ENCODE results near the gene ITIH1. TPM values are rescaled to one million over a fixed set of nuclear protein-coding genes. Genes with fewer than 3 reads are reported as not detected.

Gene ITIH1
- total RNA-seq, 1 experiment from 2014 or later, result 0.26 TPM

GRCh38 chr3:52771334-52771681 lies 6.1 kb upstream of the ITIH1 start:
- POLR2A ChIA-PET, result interaction anchor here (1.0 to 1.1 kb wide), 2 partner anchors 9 to 12 kb away, joined by 3 to 4 read pairs; no protein-coding TSS in a partner anchor
- peak overlapping the region; percentile 90 for H3K4me3 Mint-ChIP-seq
- DNase-seq (ENCODE audit: low spot score) (no peak), ATAC-seq (peak; percentile 2; the same call in 1 of the 2 replicates)
- H3K4me1 Mint-ChIP-seq, result peaks cover 6% of the 10 kb centered on the region
- H3K9me3 Mint-ChIP-seq, result no peaks in the 10 kb centered on the region
- H3K27me3 Mint-ChIP-seq (ENCODE audit: low read depth), result no peaks in the 10 kb centered on the region
- TF ChIP-seq, protein P1, sequence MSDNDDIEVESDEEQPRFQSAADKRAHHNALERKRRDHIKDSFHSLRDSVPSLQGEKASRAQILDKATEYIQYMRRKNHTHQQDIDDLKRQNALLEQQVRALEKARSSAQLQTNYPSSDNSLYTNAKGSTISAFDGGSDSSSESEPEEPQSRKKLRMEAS (CRISPR knock-in tag; IDR thresholded peaks at IDR 0.05), result no peak
- TF ChIP-seq ZNF396 (CRISPR knock-in tag; IDR thresholded peaks at IDR 0.05; ENCODE audit: borderline replicate concordance), result no peak
- peaks cover 9% of the 10 kb centered on the region for H3K36me3 Mint-ChIP-seq
- peak overlapping the region; percentile 95 for H3K27ac Mint-ChIP-seq
- CTCF ChIA-PET, result interaction anchor here (0.7 to 3.3 kb wide), 6 partner anchors 21 to 363 kb away, joined by 3 to 46 read pairs (median 16); partner anchors contain the start of gene GLT8D1

DNA sequence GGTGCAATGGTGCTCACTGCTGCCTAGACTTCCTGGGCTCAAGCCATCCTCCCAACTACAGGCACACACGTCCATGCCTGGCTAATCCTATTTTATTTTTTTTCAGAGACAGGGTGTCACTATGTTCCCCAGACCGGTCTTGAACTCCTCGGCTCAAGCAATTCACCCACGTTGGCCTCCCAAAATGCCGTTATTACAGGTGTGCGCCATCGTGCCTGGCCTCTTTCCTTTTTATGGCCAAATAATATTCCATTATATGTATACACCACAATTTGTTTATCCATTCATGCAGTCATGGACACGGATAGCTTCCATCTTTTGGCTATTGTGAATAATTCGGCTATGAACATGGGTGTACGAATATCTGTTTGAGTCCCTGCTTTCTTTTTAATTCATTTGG lies 5.7 kb upstream of the ITIH1 start:
- POLR2A ChIA-PET, result interaction anchor here (1.0 kb wide), 1 partner anchor 8 kb away, joined by 3 read pairs; no protein-coding TSS in a partner anchor
- Mint-ChIP-seq H3K27me3 (ENCODE audit: low read depth) (no peaks in the 10 kb centered on the region), H3K4me1 (peaks cover 6% of the 10 kb centered on the region), H3K4me3 (peak overlapping the region; percentile 90), H3K9me3 (no peaks in the 10 kb centered on the region), H3K36me3 (peaks cover 9% of the 10 kb centered on the region), H3K27ac (no peak overlapping the region)
- no peak for TF ChIP-seq USF1 (CRISPR knock-in tag; IDR thresholded peaks at IDR 0.05)
- 0 out of 2 replicates have a peak, but pooled peaks have one; percentile 3 for TF ChIP-seq HMGXB4 (CRISPR knock-in tag; IDR thresholded peaks at IDR 0.05)
- DNase-seq (ENCODE audit: low spot score) (no peak), ATAC-seq (no peak)
- CTCF ChIA-PET, result interaction anchor here (0.7 to 3.3 kb wide), 6 partner anchors 21 to 362 kb away, joined by 3 to 46 read pairs (median 16); partner anchors contain the start of gene GLT8D1

DNA sequence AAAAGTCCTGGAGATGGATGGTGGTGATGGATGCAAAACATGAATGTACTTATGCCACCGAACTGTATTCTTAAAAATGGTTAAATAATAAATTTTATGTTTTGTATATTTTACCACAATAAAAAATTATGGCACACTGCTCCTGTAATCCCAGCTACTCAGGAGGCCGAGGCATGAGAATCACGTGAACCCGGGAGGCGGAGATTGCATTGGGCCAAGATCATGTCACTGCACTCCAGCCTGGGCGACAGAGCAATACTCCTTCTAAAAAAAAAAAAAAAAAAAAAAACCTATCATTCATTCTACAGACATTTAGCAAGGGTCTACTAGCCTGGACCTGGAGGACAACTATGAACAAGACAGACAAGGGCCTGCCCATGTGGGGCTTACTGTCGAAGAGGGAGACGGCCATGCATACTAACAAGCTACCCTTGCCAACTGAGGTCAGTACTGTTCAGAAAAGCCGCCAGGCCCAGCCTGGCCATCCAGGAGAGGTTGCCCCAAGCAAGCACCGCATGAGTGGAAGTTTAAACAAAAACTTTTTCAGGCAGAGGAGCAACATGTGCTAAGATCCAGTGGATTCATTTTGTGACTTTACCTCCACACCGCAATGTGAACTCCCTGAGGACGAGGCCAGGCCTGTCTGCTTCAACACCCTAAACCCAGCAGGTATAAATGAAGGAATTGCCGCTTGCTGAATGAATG lies 3.9 kb upstream of the ITIH1 start:
- Mint-ChIP-seq H3K9me3 (no peaks in the 10 kb centered on the region), H3K4me3 (no peak overlapping the region), H3K36me3 (no peaks in the 10 kb centered on the region), H3K27me3 (ENCODE audit: low read depth) (no peaks in the 10 kb centered on the region), H3K27ac (no peak overlapping the region), H3K4me1 (peaks cover 6% of the 10 kb centered on the region)
- no peak for ATAC-seq
- ChIA-PET CTCF (interaction anchor here (2.2 to 3.3 kb wide), 2 partner anchors 25 to 47 kb away, joined by 8 to 31 read pairs; no protein-coding TSS in a partner anchor), POLR2A (no interaction called here)
- no peak for DNase-seq (ENCODE audit: low spot score)
- TF ChIP-seq, protein P1 (CRISPR knock-in tag; IDR thresholded peaks at IDR 0.05), result no peak
- TF ChIP-seq GRHL2 (CRISPR knock-in tag; IDR thresholded peaks at IDR 0.05; ENCODE audit: insufficient replicate concordance, severe bottlenecking) (no peak), ZNF416 (CRISPR knock-in tag; IDR thresholded peaks at IDR 0.05) (no peak), RELA (CRISPR knock-in tag; IDR thresholded peaks at IDR 0.05; ENCODE audit: borderline replicate concordance) (no peak), ZNF138 (CRISPR knock-in tag; conservative IDR thresholded peaks at IDR 0.05) (no peak), OVOL2 (CRISPR knock-in tag; IDR thresholded peaks at IDR 0.05; ENCODE audit: borderline replicate concordance) (no peak), KAT7 (CRISPR knock-in tag; IDR thresholded peaks at IDR 0.05; ENCODE audit: borderline replicate concordance) (no peak), ETV6 (CRISPR knock-in tag; IDR thresholded peaks at IDR 0.05) (no peak)
- TF ChIP-seq, protein P2, sequence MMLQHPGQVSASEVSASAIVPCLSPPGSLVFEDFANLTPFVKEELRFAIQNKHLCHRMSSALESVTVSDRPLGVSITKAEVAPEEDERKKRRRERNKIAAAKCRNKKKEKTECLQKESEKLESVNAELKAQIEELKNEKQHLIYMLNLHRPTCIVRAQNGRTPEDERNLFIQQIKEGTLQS (CRISPR knock-in tag; conservative IDR thresholded peaks at IDR 0.05), result no peak
- TF ChIP-seq, protein P3, sequence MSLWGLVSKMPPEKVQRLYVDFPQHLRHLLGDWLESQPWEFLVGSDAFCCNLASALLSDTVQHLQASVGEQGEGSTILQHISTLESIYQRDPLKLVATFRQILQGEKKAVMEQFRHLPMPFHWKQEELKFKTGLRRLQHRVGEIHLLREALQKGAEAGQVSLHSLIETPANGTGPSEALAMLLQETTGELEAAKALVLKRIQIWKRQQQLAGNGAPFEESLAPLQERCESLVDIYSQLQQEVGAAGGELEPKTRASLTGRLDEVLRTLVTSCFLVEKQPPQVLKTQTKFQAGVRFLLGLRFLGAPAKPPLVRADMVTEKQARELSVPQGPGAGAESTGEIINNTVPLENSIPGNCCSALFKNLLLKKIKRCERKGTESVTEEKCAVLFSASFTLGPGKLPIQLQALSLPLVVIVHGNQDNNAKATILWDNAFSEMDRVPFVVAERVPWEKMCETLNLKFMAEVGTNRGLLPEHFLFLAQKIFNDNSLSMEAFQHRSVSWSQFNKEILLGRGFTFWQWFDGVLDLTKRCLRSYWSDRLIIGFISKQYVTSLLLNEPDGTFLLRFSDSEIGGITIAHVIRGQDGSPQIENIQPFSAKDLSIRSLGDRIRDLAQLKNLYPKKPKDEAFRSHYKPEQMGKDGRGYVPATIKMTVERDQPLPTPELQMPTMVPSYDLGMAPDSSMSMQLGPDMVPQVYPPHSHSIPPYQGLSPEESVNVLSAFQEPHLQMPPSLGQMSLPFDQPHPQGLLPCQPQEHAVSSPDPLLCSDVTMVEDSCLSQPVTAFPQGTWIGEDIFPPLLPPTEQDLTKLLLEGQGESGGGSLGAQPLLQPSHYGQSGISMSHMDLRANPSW (CRISPR knock-in tag; conservative IDR thresholded peaks at IDR 0.05; ENCODE audit: low read depth), result no peak
- TF ChIP-seq, protein P4, sequence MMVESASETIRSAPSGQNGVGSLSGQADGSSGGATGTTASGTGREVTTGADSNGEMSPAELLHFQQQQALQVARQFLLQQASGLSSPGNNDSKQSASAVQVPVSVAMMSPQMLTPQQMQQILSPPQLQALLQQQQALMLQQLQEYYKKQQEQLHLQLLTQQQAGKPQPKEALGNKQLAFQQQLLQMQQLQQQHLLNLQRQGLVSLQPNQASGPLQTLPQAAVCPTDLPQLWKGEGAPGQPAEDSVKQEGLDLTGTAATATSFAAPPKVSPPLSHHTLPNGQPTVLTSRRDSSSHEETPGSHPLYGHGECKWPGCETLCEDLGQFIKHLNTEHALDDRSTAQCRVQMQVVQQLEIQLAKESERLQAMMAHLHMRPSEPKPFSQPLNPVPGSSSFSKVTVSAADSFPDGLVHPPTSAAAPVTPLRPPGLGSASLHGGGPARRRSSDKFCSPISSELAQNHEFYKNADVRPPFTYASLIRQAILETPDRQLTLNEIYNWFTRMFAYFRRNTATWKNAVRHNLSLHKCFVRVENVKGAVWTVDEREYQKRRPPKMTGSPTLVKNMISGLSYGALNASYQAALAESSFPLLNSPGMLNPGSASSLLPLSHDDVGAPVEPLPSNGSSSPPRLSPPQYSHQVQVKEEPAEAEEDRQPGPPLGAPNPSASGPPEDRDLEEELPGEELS (CRISPR knock-in tag; IDR thresholded peaks at IDR 0.05), result no peak
- TF ChIP-seq, protein P5, sequence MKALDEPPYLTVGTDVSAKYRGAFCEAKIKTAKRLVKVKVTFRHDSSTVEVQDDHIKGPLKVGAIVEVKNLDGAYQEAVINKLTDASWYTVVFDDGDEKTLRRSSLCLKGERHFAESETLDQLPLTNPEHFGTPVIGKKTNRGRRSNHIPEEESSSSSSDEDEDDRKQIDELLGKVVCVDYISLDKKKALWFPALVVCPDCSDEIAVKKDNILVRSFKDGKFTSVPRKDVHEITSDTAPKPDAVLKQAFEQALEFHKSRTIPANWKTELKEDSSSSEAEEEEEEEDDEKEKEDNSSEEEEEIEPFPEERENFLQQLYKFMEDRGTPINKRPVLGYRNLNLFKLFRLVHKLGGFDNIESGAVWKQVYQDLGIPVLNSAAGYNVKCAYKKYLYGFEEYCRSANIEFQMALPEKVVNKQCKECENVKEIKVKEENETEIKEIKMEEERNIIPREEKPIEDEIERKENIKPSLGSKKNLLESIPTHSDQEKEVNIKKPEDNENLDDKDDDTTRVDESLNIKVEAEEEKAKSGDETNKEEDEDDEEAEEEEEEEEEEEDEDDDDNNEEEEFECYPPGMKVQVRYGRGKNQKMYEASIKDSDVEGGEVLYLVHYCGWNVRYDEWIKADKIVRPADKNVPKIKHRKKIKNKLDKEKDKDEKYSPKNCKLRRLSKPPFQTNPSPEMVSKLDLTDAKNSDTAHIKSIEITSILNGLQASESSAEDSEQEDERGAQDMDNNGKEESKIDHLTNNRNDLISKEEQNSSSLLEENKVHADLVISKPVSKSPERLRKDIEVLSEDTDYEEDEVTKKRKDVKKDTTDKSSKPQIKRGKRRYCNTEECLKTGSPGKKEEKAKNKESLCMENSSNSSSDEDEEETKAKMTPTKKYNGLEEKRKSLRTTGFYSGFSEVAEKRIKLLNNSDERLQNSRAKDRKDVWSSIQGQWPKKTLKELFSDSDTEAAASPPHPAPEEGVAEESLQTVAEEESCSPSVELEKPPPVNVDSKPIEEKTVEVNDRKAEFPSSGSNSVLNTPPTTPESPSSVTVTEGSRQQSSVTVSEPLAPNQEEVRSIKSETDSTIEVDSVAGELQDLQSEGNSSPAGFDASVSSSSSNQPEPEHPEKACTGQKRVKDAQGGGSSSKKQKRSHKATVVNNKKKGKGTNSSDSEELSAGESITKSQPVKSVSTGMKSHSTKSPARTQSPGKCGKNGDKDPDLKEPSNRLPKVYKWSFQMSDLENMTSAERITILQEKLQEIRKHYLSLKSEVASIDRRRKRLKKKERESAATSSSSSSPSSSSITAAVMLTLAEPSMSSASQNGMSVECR (CRISPR knock-in tag; IDR thresholded peaks at IDR 0.05; ENCODE audit: borderline replicate concordance), result no peak

Data from WTC11 (cell line).